GM18907 (cell line): ENCODE data around the gene IL37.

Experiments used
- ATAC-seq: cut with Tn5 transposase; IDR thresholded peaks from one replicate; pipeline ENCODE4 v1.9.1; 2021; ENCODE audit warnings: mild to moderate bottlenecking, moderate library complexity; ENCODE audit not compliant: unreplicated experiment

Gene IL37

DNA sequence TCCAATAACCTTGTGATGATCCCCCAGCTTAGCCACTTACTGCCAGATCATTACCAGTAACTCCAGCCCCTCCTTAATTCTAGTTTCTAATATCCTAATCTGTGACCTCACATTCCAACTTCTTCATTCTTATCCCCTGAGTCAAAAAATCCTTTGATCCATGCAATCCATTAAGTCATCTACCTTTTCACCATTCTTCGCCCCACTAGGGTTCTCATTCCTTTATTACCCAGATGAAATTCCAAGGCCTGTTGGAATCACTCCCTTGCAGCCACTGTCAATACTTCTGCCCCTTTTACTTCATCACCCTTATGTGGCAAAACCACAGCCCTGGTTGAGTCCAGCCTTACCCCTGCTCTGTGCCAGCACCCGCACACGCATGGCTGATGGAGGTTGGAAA, 46.5 kb downstream of the IL37 start:
- ATAC-seq: no peak

DNA sequence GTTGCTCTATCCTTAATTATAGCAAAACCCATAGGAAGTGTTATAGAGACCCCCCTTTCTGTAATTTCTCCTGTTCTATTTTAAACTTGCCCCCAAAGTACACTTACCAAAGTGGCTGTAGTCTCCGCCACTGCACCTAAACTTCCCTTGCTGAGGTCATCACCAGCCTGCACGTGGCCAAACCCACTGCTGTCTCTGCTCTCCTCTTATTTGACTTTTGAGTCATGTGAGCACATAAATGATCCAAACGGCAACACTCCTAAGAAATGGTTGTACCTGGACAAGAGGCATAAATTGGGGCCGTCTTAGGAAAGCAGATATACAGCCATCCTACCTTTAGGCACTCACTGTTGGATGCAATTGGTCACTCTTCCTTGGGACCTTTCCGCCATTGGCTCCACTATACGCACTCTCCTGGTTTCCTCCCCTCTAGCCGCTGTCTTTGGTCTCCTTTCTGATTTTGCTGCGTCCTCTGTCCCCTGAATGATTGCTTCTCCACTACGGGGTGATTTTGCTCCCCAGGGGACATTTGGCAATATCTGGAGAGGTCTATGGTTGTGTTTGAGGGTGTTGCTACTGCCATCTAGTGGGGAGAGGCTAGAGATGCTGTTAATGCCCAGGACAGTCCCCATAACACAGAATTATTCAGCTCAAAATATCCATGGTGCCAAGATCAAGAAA, 47.6 kb downstream of the IL37 start:
- ATAC-seq: peak; percentile 71

DNA sequence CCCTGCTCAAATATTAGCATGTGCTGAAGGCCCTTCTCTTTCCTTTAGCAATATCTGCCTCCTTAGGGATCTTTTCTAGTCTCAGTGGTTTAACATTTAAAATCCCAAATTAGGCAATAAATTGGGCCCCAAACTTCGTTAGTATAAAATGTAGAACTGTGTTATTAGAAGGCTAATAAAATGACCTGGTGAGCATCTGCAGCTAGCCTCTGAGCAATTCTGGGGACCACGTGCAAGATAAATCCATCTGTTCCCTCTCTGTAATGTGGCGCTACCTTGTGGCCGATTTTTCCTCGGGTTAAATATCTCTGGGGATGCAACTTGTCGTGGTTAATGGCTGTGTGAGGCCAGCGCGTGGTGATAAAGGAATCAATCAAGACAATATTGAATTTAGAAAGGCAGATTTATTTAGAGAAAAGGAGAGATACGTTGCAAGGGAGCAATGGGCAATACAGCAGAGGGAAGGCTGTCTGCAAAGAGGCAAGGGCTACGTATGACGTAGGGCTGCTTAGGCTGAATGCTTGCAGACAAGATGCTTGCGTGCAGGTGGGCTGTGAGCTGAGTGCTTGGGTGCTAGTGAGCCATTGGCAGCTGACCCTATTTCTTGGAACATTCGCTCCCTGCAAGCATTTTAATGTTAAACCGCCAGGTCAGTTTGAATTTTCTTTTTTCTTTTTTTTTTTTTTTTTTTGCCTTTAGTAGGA, 48.3 kb downstream of the IL37 start:
- ATAC-seq: no peak

DNA sequence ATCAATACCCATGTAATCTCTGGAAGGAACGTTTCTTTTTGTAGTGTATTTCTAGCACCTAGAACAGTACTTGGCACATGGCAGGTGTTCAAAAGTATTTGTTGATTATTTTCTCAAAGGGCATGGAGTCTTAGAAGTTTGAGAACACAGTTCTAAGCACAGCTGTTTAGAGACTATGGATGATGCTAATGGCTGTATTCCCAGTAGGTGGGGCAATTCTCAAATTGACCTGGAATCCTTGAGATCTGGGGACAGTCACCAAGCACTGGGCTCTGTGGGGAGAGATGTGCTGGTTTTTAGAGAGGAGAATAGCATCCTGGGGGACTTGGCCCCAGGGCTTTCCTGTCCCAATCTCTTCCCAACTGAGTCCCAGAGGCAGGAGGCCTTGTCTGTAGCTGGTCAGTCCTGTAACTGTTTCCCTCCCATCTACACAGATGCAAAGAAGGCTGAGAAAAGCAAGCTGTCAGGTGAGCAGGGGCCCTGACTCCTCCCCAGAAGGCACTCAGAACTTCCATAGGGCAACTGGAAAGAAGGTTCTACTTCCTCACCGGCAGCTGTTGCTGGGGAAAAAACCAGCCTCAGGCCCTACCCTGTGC, 49.4 kb downstream of the IL37 start:
- ATAC-seq: no peak

DNA sequence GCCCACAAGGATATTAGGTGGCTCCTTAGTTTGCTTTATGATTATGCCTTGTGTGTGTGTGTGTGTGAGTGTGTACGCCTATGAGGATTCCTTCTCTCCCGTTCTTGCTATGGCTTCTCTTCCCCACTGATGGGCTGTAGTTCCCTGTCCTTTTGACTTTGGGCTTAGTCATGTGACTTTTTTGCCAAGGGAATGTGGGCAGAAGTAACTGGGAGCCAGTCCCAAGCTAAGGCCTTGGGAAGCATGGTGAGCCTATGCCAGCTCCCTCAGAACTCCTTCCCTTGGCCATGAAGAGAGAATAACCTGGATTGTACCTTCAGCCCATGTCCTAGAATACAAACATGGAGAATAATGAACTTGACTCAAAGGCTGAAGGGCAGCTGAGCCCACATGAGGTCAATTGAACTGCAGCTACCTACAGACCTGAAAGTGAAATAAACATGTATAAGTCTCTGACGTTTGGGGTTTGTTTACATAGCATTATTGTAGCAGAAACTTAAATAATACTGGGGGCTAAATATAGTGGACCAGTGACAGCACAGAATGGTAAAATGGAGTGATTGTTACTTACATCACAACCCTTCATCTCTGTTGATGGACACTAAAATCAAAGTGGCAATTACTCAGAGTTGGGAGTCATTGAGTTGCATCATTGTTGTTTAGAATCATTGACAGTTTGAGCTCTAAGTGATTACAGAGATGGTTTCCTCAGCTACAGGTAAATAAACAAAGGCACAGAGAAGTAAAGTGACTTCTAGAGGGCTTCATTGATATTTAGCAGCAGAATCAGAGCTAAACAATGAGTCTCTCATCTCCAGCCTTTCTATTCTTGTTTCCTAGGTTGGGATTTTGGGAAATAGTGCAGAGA, 51.6 kb downstream of the IL37 start:
- ATAC-seq: no peak

DNA sequence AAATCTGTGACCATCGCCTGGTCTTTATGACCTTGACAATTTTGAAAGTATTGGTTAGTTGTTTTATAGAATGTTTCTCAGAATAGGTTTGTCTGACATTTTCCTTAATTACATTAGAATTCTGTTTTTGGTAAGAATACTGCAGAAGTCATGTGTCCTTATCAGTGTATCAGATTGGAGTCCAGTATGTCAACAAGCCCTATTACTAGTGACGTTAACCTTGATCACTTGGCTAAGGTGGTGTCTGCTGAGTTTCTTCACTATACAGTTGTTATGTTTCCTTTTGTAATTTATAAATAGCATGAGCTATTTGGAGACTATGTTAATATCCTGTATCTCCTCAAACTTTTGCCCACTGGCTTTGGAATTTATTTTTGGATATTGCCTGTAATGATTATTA, 56.1 kb downstream of the IL37 start:
- ATAC-seq: no peak
